H9 (cell line): ENCODE data around the gene TAP2. TPM values are rescaled to one million over a fixed set of nuclear protein-coding genes. Genes with fewer than 3 reads are reported as not detected.
A peak's percentile ranks its signal among the peaks of the same experiment; 100 is the strongest.

Experiments used
- DNase-seq: peaks from one replicate; pipeline ENCODE4 v3.0.0-alpha.2; 2017
- H2AFZ ChIP-seq: one replicate; pipeline ENCODE4 v1.6.1; 2013; ENCODE audit warnings: mild to moderate bottlenecking, low read length, control low read depth, moderate library complexity
- H2AK5ac ChIP-seq: 2 replicates; pipeline ENCODE4 v1.6.1; 2013; ENCODE audit warnings: low read length, control low read depth, mixed read lengths; ENCODE audit not compliant: insufficient read length
- H2BK120ac ChIP-seq: one replicate; pipeline ENCODE4 v1.6.1; 2013; ENCODE audit warnings: low read depth, mild to moderate bottlenecking, low read length, control low read depth, inconsistent platforms; ENCODE audit not compliant: poor library complexity, severe bottlenecking
- H2BK12ac ChIP-seq: 2 replicates; pipeline ENCODE4 v1.6.1; 2013; ENCODE audit warnings: low read length, control low read depth, mixed read lengths, low read depth; ENCODE audit not compliant: insufficient read length
- H2BK15ac ChIP-seq: 2 replicates; pipeline ENCODE4 v1.6.1; 2013; ENCODE audit warnings: low read depth, low read length, control low read depth
- H2BK20ac ChIP-seq: one replicate; pipeline ENCODE4 v1.6.1; 2013; ENCODE audit warnings: low read depth, mild to moderate bottlenecking, low read length, control low read depth, inconsistent platforms; ENCODE audit not compliant: poor library complexity, severe bottlenecking
- H2BK5ac ChIP-seq: 2 replicates; pipeline ENCODE4 v1.6.1; 2013; ENCODE audit warnings: low read length, control low read depth, mixed read lengths; ENCODE audit not compliant: insufficient read length
- H3K14ac ChIP-seq: 2 replicates; pipeline ENCODE4 v1.6.1; 2013; ENCODE audit warnings: low read length, control low read depth; ENCODE audit not compliant: insufficient read depth
- H3K18ac ChIP-seq: 2 replicates; pipeline ENCODE4 v1.6.1; 2013; ENCODE audit warnings: low read depth, mild to moderate bottlenecking, mixed read lengths, low read length, control low read depth; ENCODE audit not compliant: insufficient read length
- H3K23ac ChIP-seq: 2 replicates; pipeline ENCODE4 v1.6.1; 2013; ENCODE audit warnings: low read length, control low read depth, mixed read lengths, low read depth; ENCODE audit not compliant: insufficient read length
- H3K23me2 ChIP-seq: 2 replicates; pipeline ENCODE4 v1.6.1; 2013; ENCODE audit warnings: low read depth, mild to moderate bottlenecking, mixed read lengths, low read length, control low read depth; ENCODE audit not compliant: insufficient read length, poor library complexity, severe bottlenecking
- H3K27ac ChIP-seq: 2 replicates; pipeline ENCODE4 v1.5.1; 2013; ENCODE audit warnings: low read length, control low read depth, mixed read lengths, low read depth; ENCODE audit not compliant: insufficient read length
- H3K27me3 ChIP-seq: 2 replicates; pipeline ENCODE4 v1.6.1; 2013; ENCODE audit warnings: low read length, control low read depth, inconsistent platforms; ENCODE audit not compliant: insufficient read depth
- H3K4ac ChIP-seq: 2 replicates; pipeline ENCODE4 v1.6.1; 2013; ENCODE audit warnings: low read depth, mild to moderate bottlenecking, control low read depth, inconsistent platforms, low read length, moderate library complexity
- H3K4me1 ChIP-seq: 2 replicates; pipeline ENCODE4 v1.6.1; 2013; ENCODE audit warnings: low read length, control low read depth, inconsistent platforms; ENCODE audit not compliant: insufficient read depth
- H3K4me2 ChIP-seq: 2 replicates; pipeline ENCODE4 v1.6.1; 2013; ENCODE audit warnings: low read length, control low read depth, mixed read lengths; ENCODE audit not compliant: insufficient read length, insufficient read depth
- H3K56ac ChIP-seq: 2 replicates; pipeline ENCODE4 v1.6.1; 2013; ENCODE audit warnings: low read depth, mild to moderate bottlenecking, mixed read lengths, low read length, control low read depth; ENCODE audit not compliant: insufficient read length
- H3K79me1 ChIP-seq: 2 replicates; pipeline ENCODE4 v1.6.1; 2013; ENCODE audit warnings: low read depth, mild to moderate bottlenecking, moderate library complexity, low read length, control low read depth, inconsistent platforms; ENCODE audit not compliant: insufficient read depth, poor library complexity, severe bottlenecking
- H3K79me2 ChIP-seq: 2 replicates; pipeline ENCODE4 v1.6.1; 2013; ENCODE audit warnings: low read length, control low read depth, inconsistent platforms; ENCODE audit not compliant: insufficient read depth
- H3K9ac ChIP-seq: 2 replicates; pipeline ENCODE4 v1.6.1; 2013; ENCODE audit warnings: low read length, control low read depth, mixed read lengths; ENCODE audit not compliant: insufficient read length; ENCODE audit errors: extremely low read depth
- H3K9me3 ChIP-seq: one replicate; pipeline ENCODE4 v1.6.1; 2013; ENCODE audit warnings: low read depth, low read length, inconsistent platforms; ENCODE audit not compliant: control insufficient read depth
- H3T11ph ChIP-seq: one replicate; pipeline ENCODE4 v1.6.1; 2013; ENCODE audit warnings: mild to moderate bottlenecking, low read length, control low read depth, inconsistent platforms
- H4K20me1 ChIP-seq: one replicate; pipeline ENCODE4 v1.6.1; 2013; ENCODE audit not compliant: control insufficient read depth, insufficient read length, insufficient read depth
- H4K5ac ChIP-seq: 2 replicates; pipeline ENCODE4 v1.6.1; 2013; ENCODE audit warnings: low read depth, mild to moderate bottlenecking, mixed read lengths, low read length, control low read depth; ENCODE audit not compliant: insufficient read length
- H4K8ac ChIP-seq: replicated peaks from 2 replicates; pipeline ENCODE4 v1.6.1; 2013; ENCODE audit warnings: low read length, control low read depth, mixed read lengths, low read depth; ENCODE audit not compliant: insufficient read length
- H4K91ac ChIP-seq: 2 replicates; pipeline ENCODE4 v1.6.1; 2013; ENCODE audit warnings: low read depth, mild to moderate bottlenecking, moderate library complexity, mixed read lengths, low read length, control low read depth; ENCODE audit not compliant: insufficient read length
- H3K27ac Mint-ChIP-seq, 3 experiments: 2 replicates in 2 of 3; 3 replicates in 1 of 3; pipeline ENCODE4 v1.8.0; 2020 to 2021; ENCODE audit warnings: mixed read lengths in 3 of 3, mild to moderate bottlenecking in 1 of 3, moderate library complexity in 1 of 3
- H3K27me3 Mint-ChIP-seq: 2 replicates; pipeline ENCODE4 v1.8.0; 2021; ENCODE audit warnings: low read depth, mild to moderate bottlenecking, moderate library complexity, mixed read lengths
- H3K36me3 Mint-ChIP-seq, 3 experiments: 2 replicates in 2 of 3; 3 replicates in 1 of 3; pipeline ENCODE4 v1.8.0; 2020 to 2021; ENCODE audit warnings: low read depth in 3 of 3, mixed read lengths in 3 of 3; ENCODE audit not compliant: insufficient read depth in 1 of 3
- H3K4me1 Mint-ChIP-seq, 2 experiments: 2 replicates each; pipeline ENCODE4 v1.8.0; 2020; ENCODE audit warnings: mixed read lengths in 2 of 2
- H3K4me3 Mint-ChIP-seq, 2 experiments: 2 replicates in 1 of 2; 3 replicates in 1 of 2; pipeline ENCODE4 v1.8.0; 2020 to 2021; ENCODE audit warnings: mild to moderate bottlenecking in 2 of 2, mixed read lengths in 2 of 2, moderate library complexity in 1 of 2
- H3K9me3 Mint-ChIP-seq, 2 experiments: 2 replicates in 1 of 2; 3 replicates in 1 of 2; pipeline ENCODE4 v1.8.0; 2020; ENCODE audit warnings: mild to moderate bottlenecking in 2 of 2, mixed read lengths in 2 of 2, moderate library complexity in 1 of 2
- WGBS: extraction: QIAGEN DNeasy Blood & Tissue Kit; methylation state at CpG from one replicate; pipeline ENCODE4 v1.1.7; 2013; ENCODE audit warnings: missing lambda C conversion rate, low lambda C conversion rate, mixed read lengths; ENCODE audit not compliant: insufficient read length; ENCODE audit errors: extremely low coverage; 5-methylcytosine and 5-hydroxymethylcytosine counted together
- total RNA-seq: library from RNA; stranded (reverse); gene quantifications from 2 replicates; pipeline ENCODE4 v1.2.1, GENCODE V29; 2021
- TF ChIP-seq, protein P1 (sequence below): fragments of 200-600 bp; sonication (generic); conservative IDR thresholded peaks from 3 replicates; pipeline ENCODE4 v1.8.0; 2021; ENCODE audit warnings: antibody characterized with exemption, mild to moderate bottlenecking

The TAP2 gene
- total RNA-seq, 1 experiment from 2014 or later, result 16.3 TPM

GRCh38 chr6:32816746-32817204 lies 21.8 kb downstream of the TAP2 start, which contains the start of gene HLA-DOB:
Gene HLA-DOB, minus strand, starts transcription at chr6:32817002. Its CDS starts 51 bp downstream, at chr6:32816951.
- DNase-seq, result no peak
- Histone ChIP-seq H2BK12ac (no peak within 1 kb of the TSS), H3K14ac (no peak within 1 kb of the TSS), H2BK15ac (no peak within 1 kb of the TSS), H3K27ac (no peak within 1 kb of the TSS), H3K79me1 (no peaks in the 10 kb centered on the region), H4K20me1 (no peaks in the 10 kb centered on the region), H2BK5ac (no peak within 1 kb of the TSS), H3K18ac (no peak within 1 kb of the TSS), H2AFZ (peak within 1 kb of the TSS; percentile 77), H3K23me2 (no peaks in the 10 kb centered on the region), H4K8ac (no peak within 1 kb of the TSS), H2BK120ac (no peak within 1 kb of the TSS), H3K79me2 (no peaks in the 10 kb centered on the region), H4K5ac (no peak within 1 kb of the TSS), H3K4ac (no peak within 1 kb of the TSS), H3K56ac (no peak within 1 kb of the TSS), H3K23ac (no peak within 1 kb of the TSS), H2AK5ac (no peak within 1 kb of the TSS), H4K91ac (no peak within 1 kb of the TSS), H3K9ac (no peak within 1 kb of the TSS), H3K27me3 (no peaks in the 10 kb centered on the region), H3K4me2 (no peak within 1 kb of the TSS), H2BK20ac (no peak within 1 kb of the TSS), H3T11ph (no peak within 1 kb of the TSS), H3K4me1 (no peaks in the 10 kb centered on the region), H3K9me3 (no peaks in the 10 kb centered on the region)
- Mint-ChIP-seq H3K36me3 (no peaks in the 10 kb centered on the region), H3K9me3 (no peaks in the 10 kb centered on the region), H3K27me3 (peaks cover 23% of the 10 kb centered on the region), H3K27ac (peak within 1 kb of the TSS in 1 of 3 experiments; percentile 73; a peak in 1 of 7 replicates), H3K4me1 (peaks cover 0 to 9% of the 10 kb centered on the region in 2 experiments; a peak in 2 of 4 replicates), H3K4me3 (peak within 1 kb of the TSS in 1 of 2 experiments; percentile 10; a peak in 1 of 5 replicates)
- no CpG with 5 or more reads among the region's 3 CpGs for WGBS
- TF ChIP-seq, protein P1, sequence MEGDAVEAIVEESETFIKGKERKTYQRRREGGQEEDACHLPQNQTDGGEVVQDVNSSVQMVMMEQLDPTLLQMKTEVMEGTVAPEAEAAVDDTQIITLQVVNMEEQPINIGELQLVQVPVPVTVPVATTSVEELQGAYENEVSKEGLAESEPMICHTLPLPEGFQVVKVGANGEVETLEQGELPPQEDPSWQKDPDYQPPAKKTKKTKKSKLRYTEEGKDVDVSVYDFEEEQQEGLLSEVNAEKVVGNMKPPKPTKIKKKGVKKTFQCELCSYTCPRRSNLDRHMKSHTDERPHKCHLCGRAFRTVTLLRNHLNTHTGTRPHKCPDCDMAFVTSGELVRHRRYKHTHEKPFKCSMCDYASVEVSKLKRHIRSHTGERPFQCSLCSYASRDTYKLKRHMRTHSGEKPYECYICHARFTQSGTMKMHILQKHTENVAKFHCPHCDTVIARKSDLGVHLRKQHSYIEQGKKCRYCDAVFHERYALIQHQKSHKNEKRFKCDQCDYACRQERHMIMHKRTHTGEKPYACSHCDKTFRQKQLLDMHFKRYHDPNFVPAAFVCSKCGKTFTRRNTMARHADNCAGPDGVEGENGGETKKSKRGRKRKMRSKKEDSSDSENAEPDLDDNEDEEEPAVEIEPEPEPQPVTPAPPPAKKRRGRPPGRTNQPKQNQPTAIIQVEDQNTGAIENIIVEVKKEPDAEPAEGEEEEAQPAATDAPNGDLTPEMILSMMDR, result no peak
